Left ventricle myocardium inferior (tissue), 1 donor: Measurements from ENCODE around the gene NDOR1. TPM values are rescaled to one million over a fixed set of nuclear protein-coding genes. Genes with fewer than 3 reads are reported as not detected.
A peak's percentile ranks its signal among the peaks of the same experiment; 100 is the strongest.
"Not testable (repeated sequence)": the region's sequence is repeated elsewhere in the genome, so short reads cannot be mapped to it uniquely, and the experiment has no call there.

Experiments
- DNase-seq: peaks from one replicate; pipeline ENCODE4 v3.0.0-alpha.2; 2020
- H3K27ac ChIP-seq: fragments of 200-600 bp; replicated peaks from 2 replicates; pipeline ENCODE4 v1.8.0; 2021
- H3K27me3 ChIP-seq: fragments of 200-600 bp; 2 replicates; pipeline ENCODE4 v1.8.0; 2021; ENCODE audit warnings: low read depth
- H3K36me3 ChIP-seq: fragments of 200-600 bp; 2 replicates; pipeline ENCODE4 v1.8.0; 2021
- H3K4me1 ChIP-seq: fragments of 200-600 bp; 2 replicates; pipeline ENCODE4 v1.8.0; 2021
- H3K4me3 ChIP-seq: fragments of 200-600 bp; 2 replicates; pipeline ENCODE4 v1.8.0; 2021; ENCODE audit warnings: mild to moderate bottlenecking, moderate library complexity
- H3K9me3 ChIP-seq: fragments of 200-600 bp; replicated peaks from 2 replicates; pipeline ENCODE4 v1.8.0; 2021
- CTCF ChIP-seq: fragments of 200-600 bp; IDR thresholded peaks from 2 replicates; pipeline ENCODE4 v1.8.0; 2021; ENCODE audit warnings: antibody characterized with exemption, mild to moderate bottlenecking, borderline replicate concordance
- intact Hi-C: fragments of 100-400 bp; cut with micrococcal nuclease; formaldehyde crosslinking; loops from one replicate; pipeline ENCODE4 v1.11.0; 2022
- total RNA-seq: library from RNA; stranded (reverse); fragmentation: NEBNext Ultra II Directional; extraction: Animal tissue kit (Norgen Biotek cat#: 25700); gene quantifications from one replicate; pipeline ENCODE4 v1.2.1, GENCODE V29; 2021
- donor health status: DM: no; HTN: yes; CAD: no; lungs with severe emphysema.

Gene NDOR1
- total RNA-seq, 1 donor from 2014 or later, result 6.5 TPM

DNA sequence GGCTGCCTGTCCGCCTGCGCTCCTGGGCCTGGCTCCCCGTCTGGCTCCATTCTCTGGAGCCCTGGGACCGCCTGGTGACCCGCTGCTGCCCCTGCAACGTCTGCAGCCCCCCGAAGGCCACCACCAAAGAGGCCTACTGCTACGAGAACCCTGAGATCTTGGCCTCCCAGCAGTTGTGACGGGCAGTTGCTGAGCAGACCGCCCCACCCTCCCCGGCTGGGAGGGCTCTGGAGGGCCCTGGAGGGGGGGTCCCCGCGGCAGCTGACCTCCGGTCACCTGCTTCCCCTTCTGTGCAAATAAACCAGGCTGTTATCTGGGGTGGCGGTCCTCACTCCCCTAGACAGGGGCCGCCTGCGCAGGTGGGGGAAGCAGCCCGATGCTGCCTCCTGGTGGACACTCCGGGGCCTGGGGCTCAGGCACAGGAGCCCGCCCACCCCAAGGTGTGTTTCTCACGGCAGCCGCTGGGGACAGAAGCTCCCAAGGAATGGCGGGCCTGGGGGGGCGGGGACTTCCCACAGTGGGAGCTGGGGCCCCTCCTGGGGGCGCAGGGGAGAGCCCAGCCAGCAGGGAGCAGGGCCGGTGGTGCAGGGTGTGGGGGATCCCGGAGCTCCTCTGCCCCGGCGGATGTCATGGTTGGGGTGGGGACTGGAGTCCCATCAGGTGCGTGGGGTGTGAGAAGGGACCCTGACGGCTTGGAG, 30.9 kb downstream of the NDOR1 start:
- Histone ChIP-seq H3K9me3 (no peaks in the 10 kb centered on the region), H3K27me3 (peaks cover 44% of the 10 kb centered on the region), H3K27ac (no peak overlapping the region), H3K4me1 (peaks cover 53% of the 10 kb centered on the region), H3K4me3 (peak overlapping the region; percentile 50), H3K36me3 (no peaks in the 10 kb centered on the region)
- peak; percentile 99 for TF ChIP-seq CTCF
- peak; percentile 87 for DNase-seq
- intact Hi-C loops, result loop anchor here (5.0 kb wide), 1 partner anchor 119 kb away; no protein-coding TSS in a partner anchor

GRCh38 chr9:137236936-137237421, 31.5 kb downstream of the NDOR1 start:
- Histone ChIP-seq H3K9me3 (no peaks in the 10 kb centered on the region), H3K4me1 (peaks cover 57% of the 10 kb centered on the region), H3K27ac (no peak overlapping the region), H3K27me3 (peaks cover 38% of the 10 kb centered on the region), H3K4me3 (peak overlapping the region; percentile 50), H3K36me3 (peaks cover 4% of the 10 kb centered on the region)
- intact Hi-C loops, result loop anchor here (5.0 kb wide), 1 partner anchor 120 kb away; no protein-coding TSS in a partner anchor
- TF ChIP-seq CTCF, result no peak
- no peak for DNase-seq

DNA sequence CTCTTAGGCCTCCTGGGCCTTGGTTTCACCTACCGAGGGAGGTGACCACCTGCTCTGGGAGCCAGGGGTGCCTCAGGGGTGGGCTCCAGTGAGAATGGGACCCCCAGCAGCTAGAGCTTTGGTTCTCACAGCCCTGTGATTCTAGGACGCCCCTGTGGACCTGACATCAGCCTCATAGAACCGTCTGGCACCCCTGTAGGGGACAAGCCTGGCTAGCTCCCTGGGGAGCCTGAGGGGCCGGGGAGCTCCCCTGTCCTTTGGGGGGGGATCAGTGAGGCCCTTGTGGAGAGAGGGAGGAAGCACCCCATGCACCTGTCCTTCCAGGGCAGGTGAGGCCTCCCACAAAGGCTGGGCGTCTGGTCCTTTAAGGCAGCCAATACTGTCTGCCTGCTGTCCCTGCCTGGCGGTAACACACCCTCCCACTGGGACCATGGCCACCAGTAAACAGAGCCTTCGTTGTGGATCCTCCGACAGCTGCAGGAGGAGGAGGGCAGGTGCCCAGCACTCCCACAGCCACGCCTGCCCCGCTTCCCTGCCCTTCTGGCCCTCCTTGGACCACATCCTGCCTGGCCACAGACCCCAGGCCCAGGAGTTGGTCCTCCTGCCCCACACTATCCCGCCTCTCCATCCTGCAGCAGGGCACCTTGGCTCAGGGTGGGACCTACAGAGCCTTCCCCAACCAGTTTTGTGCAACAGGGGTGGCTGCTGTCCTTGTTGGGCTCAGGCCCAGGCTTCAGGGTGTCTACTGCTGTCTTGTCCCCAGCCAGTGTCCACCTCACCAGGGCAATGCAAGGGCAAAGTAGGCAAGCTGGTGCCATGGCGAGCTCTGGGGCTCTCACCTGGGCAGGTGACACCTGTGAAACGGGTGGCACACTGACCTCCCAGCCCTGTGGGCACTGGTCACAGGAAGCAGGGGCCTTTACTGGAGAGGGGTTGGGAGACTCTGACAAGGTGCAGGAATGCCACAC, 32.5 kb downstream of the NDOR1 start:
- no peaks in the 10 kb centered on the region for H3K9me3 ChIP-seq
- no peak for DNase-seq
- H3K27me3 ChIP-seq, result peaks cover 28% of the 10 kb centered on the region
- peaks cover 68% of the 10 kb centered on the region for H3K4me1 ChIP-seq
- intact Hi-C loops, result loop anchor here (5.0 kb wide), 1 partner anchor 121 kb away; no protein-coding TSS in a partner anchor
- no peak overlapping the region for H3K4me3 ChIP-seq
- peaks cover 15% of the 10 kb centered on the region for H3K36me3 ChIP-seq
- H3K27ac ChIP-seq, result no peak overlapping the region
- no peak for TF ChIP-seq CTCF

DNA sequence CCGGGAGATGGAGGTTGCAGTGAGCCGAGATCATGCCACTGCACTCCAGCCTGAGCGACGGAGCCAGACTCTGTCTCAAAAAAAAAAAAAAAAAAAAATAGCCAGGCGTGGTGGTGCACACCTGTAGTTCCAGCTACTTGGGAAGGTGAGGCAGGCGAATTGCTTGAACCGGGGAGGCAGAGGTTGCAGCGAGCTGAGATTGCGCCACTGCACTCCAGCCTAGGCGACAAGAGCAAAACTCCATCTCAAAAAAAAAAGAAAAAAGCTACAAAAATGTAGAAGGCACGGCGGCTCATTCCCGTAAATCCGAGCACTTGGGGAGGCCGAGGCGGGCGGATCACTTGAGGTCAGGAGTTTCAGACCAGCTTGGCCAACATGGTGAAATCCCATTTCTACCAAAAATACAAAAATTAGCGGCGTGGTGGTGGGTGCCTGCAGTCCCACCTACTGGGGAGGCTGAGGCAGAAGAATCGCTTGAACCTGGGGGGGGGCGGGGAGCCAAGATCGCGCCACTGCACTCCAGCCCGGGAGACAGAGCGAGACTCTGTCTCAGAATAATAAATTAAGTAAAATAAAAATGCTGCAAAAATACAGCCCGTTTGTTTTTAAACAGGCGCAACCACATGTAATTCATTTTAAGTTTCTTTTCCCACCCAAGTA, 34.2 kb downstream of the NDOR1 start:
- peaks cover 84% of the 10 kb centered on the region for H3K4me1 ChIP-seq

DNA sequence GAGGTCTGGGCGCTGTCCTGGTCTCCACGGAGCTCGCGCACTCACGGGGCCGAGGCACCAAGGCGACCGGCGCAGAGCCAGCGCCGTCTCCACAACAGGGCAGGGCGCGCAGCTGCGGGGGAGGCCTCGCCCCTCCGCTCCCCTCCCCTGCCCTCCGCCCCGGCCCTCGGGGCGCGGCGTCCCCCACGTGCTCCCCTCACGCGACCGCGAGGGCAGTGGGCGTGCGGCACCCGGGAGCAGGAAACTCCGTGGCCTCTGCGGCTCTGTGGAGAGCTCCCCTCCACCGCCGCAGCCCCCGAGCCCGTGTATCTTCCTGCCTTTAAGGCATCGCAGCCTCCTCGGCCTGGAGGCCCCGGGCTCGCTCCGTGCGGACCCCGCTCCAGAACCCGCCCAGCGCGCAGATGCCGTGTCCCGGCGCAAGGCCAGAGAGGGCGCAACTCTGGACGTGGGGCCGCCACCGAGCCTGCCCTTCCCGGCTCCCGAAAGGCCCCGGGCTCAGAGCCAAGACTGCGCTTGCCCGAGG, 34.9 kb downstream of the NDOR1 start:
- DNase-seq, result peak; percentile 84
- peaks cover 4% of the 10 kb centered on the region for H3K27me3 ChIP-seq
- peak; percentile 21 for TF ChIP-seq CTCF
- no peaks in the 10 kb centered on the region for H3K9me3 ChIP-seq
- peaks cover 85% of the 10 kb centered on the region for H3K4me1 ChIP-seq
- peaks cover 22% of the 10 kb centered on the region for H3K36me3 ChIP-seq
- intact Hi-C loops, result no loop called here
- H3K4me3 ChIP-seq, result peak overlapping the region; percentile 84
- peak overlapping the region; percentile 100 for H3K27ac ChIP-seq

More for the DNA sequence above, 34.2 kb downstream of the NDOR1 start:
- Histone ChIP-seq H3K27me3 (peaks cover 11% of the 10 kb centered on the region), H3K27ac (peak overlapping the region; percentile 100), H3K4me3 (peak overlapping the region; percentile 84), H3K36me3 (peaks cover 22% of the 10 kb centered on the region)
- H3K9me3 ChIP-seq, DNase-seq: not testable (repeated sequence)
- intact Hi-C loops, result loop anchor here (5.0 kb wide), 1 partner anchor 122 kb away; no protein-coding TSS in a partner anchor
